Ishikawa (cell line): ENCODE results near the gene PDGFB.

Experiments used
- EGR1 ChIP-seq: IDR thresholded peaks from 2 replicates; pipeline ENCODE4 v1.6.1; 2012
- EP300 ChIP-seq: IDR thresholded peaks from 2 replicates; pipeline ENCODE4 v1.6.1; 2012; ENCODE audit warnings: borderline replicate concordance
- NFIC ChIP-seq: IDR thresholded peaks from 2 replicates; pipeline ENCODE4 v1.6.1; 2012
- TCF12 ChIP-seq: IDR thresholded peaks from 2 replicates; pipeline ENCODE4 v1.6.1; 2012; ENCODE audit warnings: low read depth
- TEAD4 ChIP-seq: IDR thresholded peaks from 2 replicates; pipeline ENCODE4 v1.6.1; 2012
- YY1 ChIP-seq: IDR thresholded peaks from 2 replicates; pipeline ENCODE4 v1.6.1; 2012; ENCODE audit warnings: low read depth
- TF ChIP-seq, protein P1 (sequence below): IDR thresholded peaks from 2 replicates; pipeline ENCODE4 v1.6.1; 2012; ENCODE audit warnings: low read depth, mild to moderate bottlenecking

DNA sequence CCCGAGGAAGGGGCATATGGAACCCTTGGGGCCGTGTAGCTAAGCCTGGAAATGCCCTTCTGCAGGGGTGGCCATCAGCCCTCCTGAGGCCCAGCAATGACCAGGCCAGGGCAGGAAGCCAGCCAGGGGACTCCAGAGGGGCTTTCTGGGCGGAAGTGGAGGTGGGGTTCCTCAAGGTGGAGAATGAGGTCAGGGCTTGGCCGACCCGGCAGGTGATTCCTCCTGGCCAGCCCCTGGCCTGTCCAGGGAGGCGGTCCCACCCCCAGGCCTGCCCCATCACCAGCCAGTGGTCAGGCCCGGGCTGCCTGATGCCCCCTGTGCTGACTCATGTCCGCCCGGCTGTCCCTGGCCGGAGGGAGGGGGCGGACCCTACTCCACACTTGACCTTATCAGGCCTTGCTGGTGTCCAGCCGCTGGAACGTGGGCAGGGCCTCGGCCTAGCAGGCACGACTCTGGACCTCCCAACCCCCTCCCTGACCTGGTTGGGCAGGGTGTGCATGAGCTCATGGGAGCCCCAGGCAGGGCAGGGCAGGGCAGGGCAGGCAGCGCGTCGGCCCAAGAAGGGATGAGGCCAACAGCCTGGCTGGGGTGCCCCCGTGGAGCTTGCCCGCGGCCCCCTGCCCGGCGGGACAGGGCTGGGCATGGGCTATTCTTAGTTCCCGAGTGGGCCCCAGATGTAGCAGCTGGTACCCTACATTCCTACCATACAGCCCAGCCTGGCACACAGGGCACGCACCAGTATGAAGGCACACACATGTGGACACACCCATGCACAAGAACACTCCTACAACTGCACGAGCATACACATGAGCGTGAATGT, 38.8 kb upstream of the PDGFB start:
- TF ChIP-seq EP300, result peak; percentile 93
- TF ChIP-seq YY1, result no peak; the same call in 1 of the 2 replicates
- peak; percentile 67 for TF ChIP-seq NFIC
- TF ChIP-seq, protein P1, sequence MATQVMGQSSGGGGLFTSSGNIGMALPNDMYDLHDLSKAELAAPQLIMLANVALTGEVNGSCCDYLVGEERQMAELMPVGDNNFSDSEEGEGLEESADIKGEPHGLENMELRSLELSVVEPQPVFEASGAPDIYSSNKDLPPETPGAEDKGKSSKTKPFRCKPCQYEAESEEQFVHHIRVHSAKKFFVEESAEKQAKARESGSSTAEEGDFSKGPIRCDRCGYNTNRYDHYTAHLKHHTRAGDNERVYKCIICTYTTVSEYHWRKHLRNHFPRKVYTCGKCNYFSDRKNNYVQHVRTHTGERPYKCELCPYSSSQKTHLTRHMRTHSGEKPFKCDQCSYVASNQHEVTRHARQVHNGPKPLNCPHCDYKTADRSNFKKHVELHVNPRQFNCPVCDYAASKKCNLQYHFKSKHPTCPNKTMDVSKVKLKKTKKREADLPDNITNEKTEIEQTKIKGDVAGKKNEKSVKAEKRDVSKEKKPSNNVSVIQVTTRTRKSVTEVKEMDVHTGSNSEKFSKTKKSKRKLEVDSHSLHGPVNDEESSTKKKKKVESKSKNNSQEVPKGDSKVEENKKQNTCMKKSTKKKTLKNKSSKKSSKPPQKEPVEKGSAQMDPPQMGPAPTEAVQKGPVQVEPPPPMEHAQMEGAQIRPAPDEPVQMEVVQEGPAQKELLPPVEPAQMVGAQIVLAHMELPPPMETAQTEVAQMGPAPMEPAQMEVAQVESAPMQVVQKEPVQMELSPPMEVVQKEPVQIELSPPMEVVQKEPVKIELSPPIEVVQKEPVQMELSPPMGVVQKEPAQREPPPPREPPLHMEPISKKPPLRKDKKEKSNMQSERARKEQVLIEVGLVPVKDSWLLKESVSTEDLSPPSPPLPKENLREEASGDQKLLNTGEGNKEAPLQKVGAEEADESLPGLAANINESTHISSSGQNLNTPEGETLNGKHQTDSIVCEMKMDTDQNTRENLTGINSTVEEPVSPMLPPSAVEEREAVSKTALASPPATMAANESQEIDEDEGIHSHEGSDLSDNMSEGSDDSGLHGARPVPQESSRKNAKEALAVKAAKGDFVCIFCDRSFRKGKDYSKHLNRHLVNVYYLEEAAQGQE, result no peak
- TF ChIP-seq TEAD4, result peak; percentile 78
- TF ChIP-seq TCF12, result peak; percentile 86
- no peak for TF ChIP-seq EGR1
